Lower leg skin (tissue), 4 donors: ENCODE data around the gene RAB3GAP1. TPM values are rescaled to one million over a fixed set of nuclear protein-coding genes. Genes with fewer than 3 reads are reported as not detected.

ENCODE experiments used
- DNase-seq, 2 donors: peaks; one replicate each; pipeline ENCODE4 v3.0.0-alpha.2; 2019; ENCODE audit warnings: low spot score in 2 of 2
- H3K4me3 ChIP-seq: fragments of 200-600 bp; sonication (generic); 2 replicates; pipeline ENCODE4 v1.5.1; 2017; ENCODE audit warnings: mild to moderate bottlenecking, low read depth; ENCODE audit not compliant: poor library complexity, severe bottlenecking
- CTCF ChIP-seq, 3 donors: fragments of 450-650 bp; IDR thresholded peaks; one replicate each; pipeline ENCODE4 v1.5.1; 2016; ENCODE audit warnings: antibody characterized with exemption in 3 of 3, mild to moderate bottlenecking in 3 of 3, moderate library complexity in 2 of 3
- POLR2A ChIP-seq, 2 donors: fragments of 450-650 bp; IDR thresholded peaks; one replicate each; pipeline ENCODE4 v1.6.1; 2016 to 2017; ENCODE audit warnings: antibody characterized with exemption in 2 of 2, mild to moderate bottlenecking in 1 of 2, moderate library complexity in 1 of 2
- WGBS, 2 donors: methylation state at CpG; one replicate each; pipeline ENCODE4 v1.1.5; 2018; 5-methylcytosine and 5-hydroxymethylcytosine counted together
- intact Hi-C: fragments of 100-400 bp; cut with DNase I; formaldehyde crosslinking; loops from one replicate; pipeline ENCODE4 v1.15.0; 2023; ENCODE audit warnings: low total_unique reads
- total RNA-seq, 4 donors: library from RNA; depleted of rRNA; stranded (reverse); fragments of >200 nt; gene quantifications; one replicate each; pipeline ENCODE4 v1.1.0, GENCODE V29; 2016

RAB3GAP1 gene
- total RNA-seq, 4 donors from 2014 or later, result 50.8 to 57.5 (median 52.4) TPM

- TF ChIP-seq CTCF (IDR thresholded peaks at IDR 0.05) (no peak), POLR2A (IDR thresholded peaks at IDR 0.05) (no peak)
- DNase-seq, result no peak
- intact Hi-C loops, result no loop called here
- H3K4me3 ChIP-seq, result no peak overlapping the region
- WGBS, 2 donors, result 72 to 85% methylated on average over 8 of the region's 8 CpGs
Observed at GRCh38 chr2:135182190-135182589, 130.1 kb downstream of the RAB3GAP1 start.

DNA sequence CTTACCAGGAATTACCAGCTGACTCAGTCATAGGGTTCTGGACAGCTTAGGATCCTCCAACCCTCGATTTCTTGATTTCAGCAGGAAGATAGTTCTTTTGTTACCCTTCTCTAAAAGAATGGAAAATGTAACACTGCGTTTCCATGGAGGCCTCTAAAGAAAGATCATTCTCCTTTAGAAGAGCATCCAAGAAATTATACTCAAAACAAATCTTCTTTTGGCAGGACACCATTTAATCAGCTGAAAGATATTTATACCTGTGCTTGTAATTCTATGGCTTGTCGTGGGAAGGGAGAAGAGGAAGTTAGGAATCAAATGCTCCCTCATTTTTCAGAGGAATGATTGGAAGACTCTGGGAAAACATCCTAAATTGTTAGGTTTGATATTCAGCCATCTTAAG, 130.5 kb downstream of the RAB3GAP1 start:
- intact Hi-C loops, result no loop called here
- WGBS, 2 donors, result 66 to 71% methylated on average over 3 of the region's 3 CpGs
- TF ChIP-seq CTCF (IDR thresholded peaks at IDR 0.05), result no peak
- no peak for TF ChIP-seq POLR2A (IDR thresholded peaks at IDR 0.05)
- DNase-seq, result no peak
- H3K4me3 ChIP-seq, result no peak overlapping the region

GRCh38 chr2:135183822-135184221, 131.7 kb downstream of the RAB3GAP1 start:
- TF ChIP-seq POLR2A (IDR thresholded peaks at IDR 0.05) (no peak), CTCF (IDR thresholded peaks at IDR 0.05) (no peak)
- intact Hi-C loops, result no loop called here
- no peak overlapping the region for H3K4me3 ChIP-seq
- WGBS, 2 donors, result 80 to 88% methylated on average over 1 of the region's 1 CpG
- DNase-seq, result no peak

- intact Hi-C loops, result no loop called here
- DNase-seq, result no peak
- no peak for TF ChIP-seq POLR2A (IDR thresholded peaks at IDR 0.05)
- no peak for TF ChIP-seq CTCF (IDR thresholded peaks at IDR 0.05)
- no peak overlapping the region for H3K4me3 ChIP-seq
- WGBS, 2 donors, result 87 to 89% methylated on average over 5 of the region's 5 CpGs
Observed at GRCh38 chr2:135186054-135186453, 134.0 kb downstream of the RAB3GAP1 start.

DNA sequence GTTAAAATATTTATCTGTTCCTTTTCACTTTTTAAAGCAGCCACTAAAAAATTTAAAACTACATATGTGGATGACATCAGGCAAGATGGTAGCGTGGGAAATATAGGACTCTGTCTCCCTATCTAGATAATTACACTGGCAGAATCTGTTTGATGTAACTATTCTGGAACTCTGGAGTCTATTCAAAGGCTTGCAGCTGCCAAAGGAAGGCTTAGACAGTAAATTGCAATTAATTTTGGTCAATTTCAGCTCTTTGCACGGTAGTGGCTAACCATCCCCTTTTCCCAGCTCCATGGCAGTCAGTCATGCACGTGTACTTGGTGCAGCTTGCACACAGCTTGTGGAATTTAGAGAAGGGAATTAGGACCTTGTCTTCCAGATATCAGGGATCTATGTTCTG, 135.2 kb downstream of the RAB3GAP1 start:
- DNase-seq, result no peak
- intact Hi-C loops, result no loop called here
- H3K4me3 ChIP-seq, result no peak overlapping the region
- TF ChIP-seq POLR2A (IDR thresholded peaks at IDR 0.05) (no peak), CTCF (IDR thresholded peaks at IDR 0.05) (no peak)
- WGBS, 2 donors, result 80 to 83% methylated on average over 3 of the region's 3 CpGs

DNA sequence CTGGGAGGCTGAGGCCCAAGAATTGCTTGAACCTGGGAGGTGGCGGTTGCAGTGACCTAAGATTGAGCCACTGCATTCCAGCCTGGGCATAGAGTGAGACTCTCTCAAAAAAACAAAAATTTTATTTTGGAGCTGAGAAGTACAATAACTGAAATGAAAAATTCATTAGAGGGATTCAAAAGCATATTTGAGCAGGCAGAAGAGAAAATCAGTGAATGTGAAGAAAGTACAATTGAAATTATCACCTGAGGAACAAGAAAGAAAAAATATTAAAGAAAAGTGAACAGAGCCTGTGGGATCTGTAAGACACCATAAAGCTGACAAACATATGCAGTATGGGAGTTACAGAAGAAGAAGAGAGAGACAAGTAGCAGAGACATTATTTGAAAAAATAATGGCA, 137.1 kb downstream of the RAB3GAP1 start:
- H3K4me3 ChIP-seq, result no peak overlapping the region
- intact Hi-C loops, result no loop called here
- no peak for TF ChIP-seq CTCF (IDR thresholded peaks at IDR 0.05)
- TF ChIP-seq POLR2A (IDR thresholded peaks at IDR 0.05), result no peak
- WGBS, 2 donors, result 62 to 96% methylated on average over 1 of the region's 1 CpG
- no peak for DNase-seq
